Central memory CD4-positive, alpha-beta T cell (primary cell): Measurements from ENCODE around the gene IRF1.

Experiments
- DNase-seq: peaks from one replicate; pipeline ENCODE4 v3.0.0; 2022

IRF1 gene

GRCh38 chr5:132473019-132473531 is 17.5 kb downstream of the IRF1 start:
- peak; percentile 96 for DNase-seq

- no peak for DNase-seq
Observed at GRCh38 chr5:132472431-132472830, 18.1 kb downstream of the IRF1 start.

GRCh38 chr5:132471944-132472343 is 18.6 kb downstream of the IRF1 start:
- no peak for DNase-seq

GRCh38 chr5:132471151-132471907 is 19.2 kb downstream of the IRF1 start:
- DNase-seq, result no peak

GRCh38 chr5:132470596-132470995 is 20.0 kb downstream of the IRF1 start:
- DNase-seq, result no peak

GRCh38 chr5:132470010-132470392 is 20.6 kb downstream of the IRF1 start:
- no peak for DNase-seq

- no peak for DNase-seq
Observed at GRCh38 chr5:132469380-132470009, 21.1 kb downstream of the IRF1 start.

- no peak for DNase-seq
Observed at GRCh38 chr5:132468656-132469379, 21.8 kb downstream of the IRF1 start.

- no peak for DNase-seq
Observed at GRCh38 chr5:132467287-132467984, 23.1 kb downstream of the IRF1 start.

GRCh38 chr5:132466433-132467286 is 23.9 kb downstream of the IRF1 start:
- peak; percentile 84 for DNase-seq

- DNase-seq, result no peak
Observed at GRCh38 chr5:132465059-132465707, 25.4 kb downstream of the IRF1 start.

GRCh38 chr5:132464156-132464939 is 26.2 kb downstream of the IRF1 start:
- DNase-seq, result no peak

GRCh38 chr5:132463811-132464155 is 26.8 kb downstream of the IRF1 start:
- DNase-seq, result no peak

GRCh38 chr5:132462856-132463745 is 27.5 kb downstream of the IRF1 start:
- DNase-seq, result no peak

- no peak for DNase-seq
Observed at GRCh38 chr5:132462333-132462732, 28.2 kb downstream of the IRF1 start.

GRCh38 chr5:132461569-132462070 is 29.0 kb downstream of the IRF1 start:
- DNase-seq, result no peak

- DNase-seq, result no peak
Observed at GRCh38 chr5:132460846-132461568, 29.6 kb downstream of the IRF1 start.

GRCh38 chr5:132459983-132460838 is 30.4 kb downstream of the IRF1 start:
- DNase-seq, result no peak
